ENCODE results near the gene JAKMIP3.

The JAKMIP3 gene

GRCh38 chr10:132113766-132114365 lies 48.1 kb downstream of the JAKMIP3 start:
- DNase-seq: no peak

DNA sequence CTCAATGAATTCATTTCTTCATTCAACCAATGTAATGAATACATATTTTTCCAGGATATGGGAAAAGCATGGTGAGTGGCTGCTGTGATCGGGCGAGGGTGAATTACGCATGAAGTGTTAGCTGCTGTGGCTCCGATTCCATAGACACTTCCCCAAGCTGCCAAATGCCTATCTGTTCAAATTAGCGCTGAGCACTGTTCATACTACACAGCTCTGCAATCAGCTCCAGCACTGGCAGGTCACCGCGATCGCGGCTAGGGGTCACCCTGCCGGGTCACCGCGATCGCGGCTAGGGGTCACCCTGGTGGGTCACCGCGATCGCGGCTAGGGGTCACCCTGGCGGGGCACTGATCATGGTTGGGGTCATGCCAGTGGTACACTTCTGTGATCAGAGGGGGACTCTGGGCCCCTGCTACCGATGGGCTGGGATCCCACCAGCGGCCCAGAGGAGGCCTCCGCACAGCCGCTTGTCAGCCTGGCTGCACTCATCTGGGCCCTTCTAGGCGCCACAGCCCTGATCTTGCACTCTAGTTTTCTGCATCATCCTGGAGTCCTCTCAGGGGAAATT lies 49.3 kb downstream of the JAKMIP3 start:
- no peak for DNase-seq

All from cortex of kidney (tissue), 1 donor.